K562 (cell line): ENCODE measurements around the gene LRP10. TPM values are rescaled to one million over a fixed set of nuclear protein-coding genes. Genes with fewer than 3 reads are reported as not detected.

Experiments
- ATF2 ChIP-seq: sonication (generic); formaldehyde crosslinking; IDR thresholded peaks from 2 replicates; pipeline ENCODE4 v1.8.1; 2022; ENCODE audit warnings: missing genetic modification reagents
- CHAMP1 ChIP-seq: fragments of 450-650 bp; IDR thresholded peaks from 2 replicates; pipeline ENCODE4 v1.6.1; 2016; ENCODE audit warnings: mild to moderate bottlenecking
- CHD2 ChIP-seq: IDR thresholded peaks from 2 replicates; pipeline ENCODE4 v1.6.1; 2011; ENCODE audit warnings: low read depth, low read length
- ETS2 ChIP-seq: IDR thresholded peaks from 2 replicates; pipeline ENCODE4 v1.6.1; 2016; ENCODE audit warnings: borderline replicate concordance, missing genetic modification characterization, mild to moderate bottlenecking, moderate library complexity, missing compliant biosample characterization; ENCODE audit not compliant: poor library complexity, severe bottlenecking
- ETV1 ChIP-seq: fragments of 450-650 bp; conservative IDR thresholded peaks from 2 replicates; pipeline ENCODE4 v1.6.1; 2016; ENCODE audit warnings: missing genetic modification characterization, control low read depth, low read depth, missing compliant biosample characterization
- FOSL1 ChIP-seq: fragments of 200-800 bp; sonication (Bioruptor generic); conservative IDR thresholded peaks from 2 replicates; pipeline ENCODE4 v1.6.1; 2016; ENCODE audit warnings: missing genetic modification characterization, missing compliant biosample characterization
- GATAD2B ChIP-seq: fragments of 450-650 bp; IDR thresholded peaks from 2 replicates; pipeline ENCODE4 v1.6.1; 2017; ENCODE audit warnings: mild to moderate bottlenecking, borderline replicate concordance
- MAFG ChIP-seq: fragments of 450-650 bp; conservative IDR thresholded peaks from 2 replicates; pipeline ENCODE4 v1.6.1; 2016; ENCODE audit warnings: missing genetic modification characterization, missing compliant biosample characterization
- MAZ ChIP-seq, 2 experiments: fragments of 450-650 bp in 1 of 2; sonication (generic) in 1 of 2; formaldehyde crosslinking; IDR thresholded peaks in 1 of 2; conservative IDR thresholded peaks in 1 of 2; 2 replicates each; pipeline versions ENCODE4 v1.4.0 to v1.5.0; 2020; ENCODE audit warnings: mild to moderate bottlenecking in 1 of 2, missing genetic modification reagents in 1 of 2
- MCM3 ChIP-seq: fragments of 450-650 bp; IDR thresholded peaks from 2 replicates; pipeline ENCODE4 v1.6.1; 2016
- MTF1 ChIP-seq: fragments of 250-450 bp; sonication (Bioruptor Pico); IDR thresholded peaks from 2 replicates; pipeline ENCODE4 v1.9.0; 2021; ENCODE audit warnings: moderate library complexity, mild to moderate bottlenecking, inconsistent platforms, borderline replicate concordance
- NCOA1 ChIP-seq: fragments of 450-650 bp; IDR thresholded peaks from 2 replicates; pipeline ENCODE4 v1.6.1; 2016; ENCODE audit warnings: low read depth
- NFE2 ChIP-seq: IDR thresholded peaks from 2 replicates; pipeline ENCODE4 v1.6.1; 2014; ENCODE audit warnings: antibody characterized with exemption, low read depth
- NKRF ChIP-seq: fragments of 450-650 bp; IDR thresholded peaks from 2 replicates; pipeline ENCODE4 v1.6.1; 2016; ENCODE audit warnings: borderline replicate concordance
- RFX5 ChIP-seq: IDR thresholded peaks from 2 replicates; pipeline ENCODE4 v1.6.1; 2011; ENCODE audit warnings: low read depth, mild to moderate bottlenecking, improper control_type of control experiment, low read length
- SREBF1 ChIP-seq: fragments of 150-350 bp; IDR thresholded peaks from 2 replicates; pipeline ENCODE4 v1.6.1; 2014; ENCODE audit warnings: antibody characterized with exemption, low read depth, low read length, borderline replicate concordance
- THAP7 ChIP-seq: fragments of 250-450 bp; sonication (Bioruptor Pico); IDR thresholded peaks from 2 replicates; pipeline ENCODE4 v1.5.0; 2021
- THRA ChIP-seq: fragments of 450-650 bp; IDR thresholded peaks from 2 replicates; pipeline ENCODE4 v1.6.1; 2017; ENCODE audit warnings: mild to moderate bottlenecking, moderate library complexity
- ZNF165 ChIP-seq: fragments of 250-450 bp; sonication (Bioruptor Pico); IDR thresholded peaks from 2 replicates; pipeline ENCODE4 v1.4.0; 2020; ENCODE audit warnings: borderline replicate concordance
- ZSCAN29 ChIP-seq: fragments of 450-650 bp; IDR thresholded peaks from 2 replicates; pipeline ENCODE4 v1.6.1; 2017
- polyA plus RNA-seq, 8 experiments: library from polyadenylated mRNA; depleted of rRNA in 4 of 8; stranded (reverse) in 5 of 8; unstranded in 3 of 8; fragments of >200 nt; fragmentation: Nextera tagmentation in 2 of 8; fragmentation: Illumina TruSeq in 1 of 8; extraction: Ambion mirVana in 2 of 8; extraction: Trizol in 1 of 8; gene quantifications; 2 replicates each; pipeline versions ENCODE4 v1.2.1 to v1.2.3, GENCODE V29; 2011 to 2014; ENCODE audit warnings: inconsistent platforms in 1 of 8, missing spikeins in 1 of 8
- total RNA-seq, 7 experiments: library from RNA; depleted of rRNA in 6 of 7; stranded (reverse); fragments of >200 nt in 6 of 7; fragmentation: Illumina TruSeq in 2 of 7; extraction: Trizol in 2 of 7; gene quantifications; 2 replicates each; pipeline versions ENCODE4 v1.2.1 to v1.2.3, GENCODE V29; 2011 to 2021; ENCODE audit warnings: low replicate concordance in 1 of 7

The LRP10 gene
- total and polyA plus RNA-seq, 9 of the 15 experiments (the other 6 are each of a cell fraction or from before 2014, with no cell fraction given) = 1.3 to 45.5 (median 10.9) TPM

GRCh38 chr14:22929104-22929960 is 57.8 kb downstream of the LRP10 start, which contains the start of gene PRMT5 (continued):
- TF ChIP-seq CHAMP1 = no peak
- peak in 1 of 2 experiments; percentile 45; a peak in 2 of 4 replicates for TF ChIP-seq MAZ (CRISPR knock-in tag; conservative IDR thresholded peaks at IDR 0.05 in 1 of 2, IDR thresholded peaks at IDR 0.05 in 1 of 2)
- 0 out of 2 replicates have a peak, but pooled peaks have one; percentile 17 for TF ChIP-seq ZNF165 (CRISPR knock-in tag)
- TF ChIP-seq SREBF1 = no peak
- peak; percentile 97 for TF ChIP-seq NKRF
- TF ChIP-seq ETV1 (tag) = no peak
- no peak for TF ChIP-seq MTF1 (CRISPR knock-in tag)
- peak; percentile 60 for TF ChIP-seq FOSL1 (tag)
- no peak for TF ChIP-seq NCOA1
- TF ChIP-seq CHD2 = 0 out of 2 replicates have a peak, but pooled peaks have one; percentile 29
- TF ChIP-seq MAFG (tag) = no peak
- peak; percentile 70; the same call in 1 of the 2 replicates for TF ChIP-seq ZSCAN29
- TF ChIP-seq ETS2 (tag) = no peak
- TF ChIP-seq RFX5 = peak; percentile 82; the same call in 1 of the 2 replicates
- 0 out of 2 replicates have a peak, but pooled peaks have one; percentile 6 for TF ChIP-seq THAP7 (CRISPR knock-in tag)
- TF ChIP-seq NFE2 = peak; percentile 32; the same call in 1 of the 2 replicates
- TF ChIP-seq MCM3 = no peak
- TF ChIP-seq THRA = no peak
- no peak for TF ChIP-seq GATAD2B
- no peak for TF ChIP-seq ATF2 (CRISPR knock-in tag)
